HL-60 (cell line): ENCODE measurements around the gene YBX3.

Experiments
- DNase-seq, 2 experiments: peaks; one replicate each; pipeline ENCODE4 v3.0.0-alpha.2; 2010 to 2020; ENCODE audit warnings: low read depth in 1 of 2, low spot score in 1 of 2
- H3K27ac ChIP-seq: fragments of 250-450 bp; sonication (Bioruptor Pico); replicated peaks from 2 replicates; pipeline ENCODE4 v1.5.1; 2020; ENCODE audit warnings: mild to moderate bottlenecking, moderate library complexity
- H3K27me3 ChIP-seq: fragments of 250-450 bp; sonication (Bioruptor Pico); 2 replicates; pipeline ENCODE4 v1.5.1; 2021; ENCODE audit warnings: mild to moderate bottlenecking, moderate library complexity; ENCODE audit not compliant: insufficient read depth, poor library complexity, severe bottlenecking
- H3K4me3 ChIP-seq: replicated peaks from 2 replicates; pipeline ENCODE4 v1.5.1; 2011; ENCODE audit warnings: mild to moderate bottlenecking, control low read depth, low read length; ENCODE audit not compliant: insufficient read depth
- CTCF ChIP-seq: IDR thresholded peaks from one replicate; pipeline ENCODE4 v1.5.1; 2011; ENCODE audit warnings: low read length, control low read depth, inconsistent platforms; ENCODE audit not compliant: insufficient read depth
- GABPA ChIP-seq: IDR thresholded peaks from 2 replicates; pipeline ENCODE4 v1.6.1; 2012; ENCODE audit warnings: low read depth
- POLR2AphosphoS5 ChIP-seq: IDR thresholded peaks from 2 replicates; pipeline ENCODE4 v1.6.1; 2012; ENCODE audit warnings: low read depth
- REST ChIP-seq: IDR thresholded peaks from 2 replicates; pipeline ENCODE4 v1.6.1; 2012; ENCODE audit warnings: low read depth; ENCODE audit not compliant: insufficient replicate concordance
- SPI1 ChIP-seq: IDR thresholded peaks from 2 replicates; pipeline ENCODE4 v1.6.1; 2012; ENCODE audit warnings: low read depth, mild to moderate bottlenecking, borderline replicate concordance

The YBX3 gene

GRCh38 chr12:10735428-10735827, 12.3 kb upstream of the YBX3 start:
- TF ChIP-seq GABPA (no peak), CTCF (no peak), POLR2AphosphoS5 (no peak), REST (no peak), SPI1 (no peak)
- Histone ChIP-seq H3K27me3 (no peaks in the 10 kb centered on the region), H3K4me3 (no peak overlapping the region), H3K27ac (no peak overlapping the region)
- no peak for DNase-seq

- DNase-seq, result no peak
- TF ChIP-seq GABPA, result no peak
- TF ChIP-seq REST, result no peak
- no peak for TF ChIP-seq CTCF
- TF ChIP-seq POLR2AphosphoS5, result no peak
- no peak for TF ChIP-seq SPI1
- no peak overlapping the region for H3K27ac ChIP-seq
- H3K27me3 ChIP-seq, result no peaks in the 10 kb centered on the region
- no peak overlapping the region for H3K4me3 ChIP-seq
Observed at GRCh38 chr12:10732549-10732948, 9.4 kb upstream of the YBX3 start.

GRCh38 chr12:10732066-10732465, 8.9 kb upstream of the YBX3 start:
- no peak for DNase-seq
- no peak overlapping the region for H3K4me3 ChIP-seq
- no peak overlapping the region for H3K27ac ChIP-seq
- H3K27me3 ChIP-seq, result no peaks in the 10 kb centered on the region
- TF ChIP-seq GABPA (no peak), SPI1 (no peak), POLR2AphosphoS5 (no peak), CTCF (no peak), REST (no peak)
